ENCODE data around the gene DCANP1.

DNA sequence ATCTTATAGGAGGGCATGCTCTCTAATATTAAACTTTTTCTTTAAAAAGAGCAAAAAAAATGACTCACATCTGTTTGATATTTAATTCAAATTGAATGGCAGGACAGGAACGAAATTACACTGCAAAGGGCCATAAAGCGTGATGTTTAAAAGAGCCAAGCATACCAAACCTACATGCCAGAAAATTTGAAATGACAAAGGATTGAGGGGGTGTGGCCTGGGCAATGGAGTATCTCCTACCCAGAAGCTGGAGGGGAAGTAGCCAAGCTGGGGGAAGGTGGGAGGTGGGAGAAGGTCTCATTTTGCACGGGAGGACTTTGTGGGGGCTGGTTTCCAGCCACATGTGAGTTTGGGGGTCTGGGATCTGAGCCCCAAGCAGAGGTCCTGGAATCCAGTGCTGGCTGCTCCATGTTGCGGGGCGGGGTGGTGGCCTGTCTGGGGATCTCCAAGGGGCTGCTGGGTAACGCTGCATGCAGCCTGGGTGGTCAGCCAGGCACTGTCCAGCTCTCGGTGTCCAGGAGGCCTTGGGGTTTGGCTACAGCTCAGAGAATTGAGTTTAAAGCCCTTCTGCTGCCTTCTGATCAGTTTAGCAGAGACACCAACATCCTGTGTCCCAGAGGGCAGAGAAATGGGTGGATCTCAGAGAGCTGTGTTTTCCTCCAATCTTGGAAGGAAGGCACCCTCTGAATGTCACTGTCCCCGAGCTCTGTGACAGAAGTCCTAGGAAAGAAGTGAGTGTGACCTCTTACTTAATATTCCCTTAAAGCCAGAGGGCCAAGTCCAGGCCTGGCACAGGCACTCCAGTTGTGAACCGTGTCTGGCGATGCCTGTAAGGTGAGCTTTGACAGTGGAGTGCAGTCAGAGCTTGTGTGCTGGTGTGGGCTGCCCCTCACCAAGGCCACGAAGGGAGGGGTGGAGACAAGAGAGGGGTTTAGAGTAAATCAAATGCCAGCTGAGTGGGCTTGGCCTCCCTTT is 7.6 kb downstream of the DCANP1 start:
- TF ChIP-seq, protein P1, sequence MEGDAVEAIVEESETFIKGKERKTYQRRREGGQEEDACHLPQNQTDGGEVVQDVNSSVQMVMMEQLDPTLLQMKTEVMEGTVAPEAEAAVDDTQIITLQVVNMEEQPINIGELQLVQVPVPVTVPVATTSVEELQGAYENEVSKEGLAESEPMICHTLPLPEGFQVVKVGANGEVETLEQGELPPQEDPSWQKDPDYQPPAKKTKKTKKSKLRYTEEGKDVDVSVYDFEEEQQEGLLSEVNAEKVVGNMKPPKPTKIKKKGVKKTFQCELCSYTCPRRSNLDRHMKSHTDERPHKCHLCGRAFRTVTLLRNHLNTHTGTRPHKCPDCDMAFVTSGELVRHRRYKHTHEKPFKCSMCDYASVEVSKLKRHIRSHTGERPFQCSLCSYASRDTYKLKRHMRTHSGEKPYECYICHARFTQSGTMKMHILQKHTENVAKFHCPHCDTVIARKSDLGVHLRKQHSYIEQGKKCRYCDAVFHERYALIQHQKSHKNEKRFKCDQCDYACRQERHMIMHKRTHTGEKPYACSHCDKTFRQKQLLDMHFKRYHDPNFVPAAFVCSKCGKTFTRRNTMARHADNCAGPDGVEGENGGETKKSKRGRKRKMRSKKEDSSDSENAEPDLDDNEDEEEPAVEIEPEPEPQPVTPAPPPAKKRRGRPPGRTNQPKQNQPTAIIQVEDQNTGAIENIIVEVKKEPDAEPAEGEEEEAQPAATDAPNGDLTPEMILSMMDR (IDR thresholded peaks at IDR 0.05; ENCODE audit: insufficient read depth, low read length), result no peak
- no peak for TF ChIP-seq POLR2AphosphoS5 (IDR thresholded peaks at IDR 0.05; ENCODE audit: low read depth)

Measured in HL-60 (cell line).